ENCODE data around the gene FRMD6.

The FRMD6 gene

GRCh38 chr14:51643140-51643539 lies 8.6 kb upstream of the FRMD6 start:
- H3K27me3 Mint-ChIP-seq (ENCODE audit: low read depth): peaks cover 10% of the 10 kb centered on the region
- no peak for DNase-seq (ENCODE audit: low spot score)
- H3K9me3 Mint-ChIP-seq: no peaks in the 10 kb centered on the region
- no peak overlapping the region for H3K27ac Mint-ChIP-seq
- no peaks in the 10 kb centered on the region for H3K4me1 Mint-ChIP-seq (ENCODE audit: low read depth)
- no peak overlapping the region for H3K4me3 Mint-ChIP-seq
- H3K36me3 Mint-ChIP-seq (ENCODE audit: low read depth): no peaks in the 10 kb centered on the region

GRCh38 chr14:51644217-51644933 lies 7.3 kb upstream of the FRMD6 start:
- Mint-ChIP-seq H3K36me3 (ENCODE audit: low read depth) (no peaks in the 10 kb centered on the region), H3K9me3 (no peaks in the 10 kb centered on the region), H3K4me3 (no peak overlapping the region), H3K27ac (no peak overlapping the region), H3K4me1 (ENCODE audit: low read depth) (peaks cover 2% of the 10 kb centered on the region), H3K27me3 (ENCODE audit: low read depth) (peaks cover 12% of the 10 kb centered on the region)
- DNase-seq (ENCODE audit: low spot score): no peak

GRCh38 chr14:51648296-51648695 lies 3.4 kb upstream of the FRMD6 start:
- H3K27me3 Mint-ChIP-seq (ENCODE audit: low read depth): peaks cover 10% of the 10 kb centered on the region
- H3K4me3 Mint-ChIP-seq: no peak overlapping the region
- DNase-seq (ENCODE audit: low spot score): no peak
- peaks cover 10% of the 10 kb centered on the region for H3K4me1 Mint-ChIP-seq (ENCODE audit: low read depth)
- H3K27ac Mint-ChIP-seq: no peak overlapping the region
- no peaks in the 10 kb centered on the region for H3K36me3 Mint-ChIP-seq (ENCODE audit: low read depth)
- no peaks in the 10 kb centered on the region for H3K9me3 Mint-ChIP-seq

GRCh38 chr14:51650716-51651387 lies 858 bp upstream of the FRMD6 start:
- Mint-ChIP-seq H3K27me3 (ENCODE audit: low read depth) (peaks cover 10% of the 10 kb centered on the region), H3K4me3 (peak overlapping the region; percentile 80), H3K27ac (peak overlapping the region; percentile 80), H3K9me3 (no peaks in the 10 kb centered on the region), H3K36me3 (ENCODE audit: low read depth) (no peaks in the 10 kb centered on the region), H3K4me1 (ENCODE audit: low read depth) (peaks cover 22% of the 10 kb centered on the region)
- DNase-seq (ENCODE audit: low spot score): no peak

- Mint-ChIP-seq H3K4me1 (ENCODE audit: low read depth) (peaks cover 24% of the 10 kb centered on the region), H3K27me3 (ENCODE audit: low read depth) (peaks cover 5% of the 10 kb centered on the region), H3K4me3 (peak overlapping the region; percentile 86)
Measured at GRCh38 chr14:51652168-51653078, 713 bp downstream of the FRMD6 start.

GRCh38 chr14:51653079-51653774 lies 1.5 kb downstream of the FRMD6 start:
- Mint-ChIP-seq H3K9me3 (no peaks in the 10 kb centered on the region), H3K27ac (peak overlapping the region; percentile 42)

More at GRCh38 chr14:51652168-51653078, 713 bp downstream of the FRMD6 start:
- peak overlapping the region; percentile 63 for H3K27ac Mint-ChIP-seq
- no peaks in the 10 kb centered on the region for H3K36me3 Mint-ChIP-seq (ENCODE audit: low read depth)
- H3K9me3 Mint-ChIP-seq: no peaks in the 10 kb centered on the region
- DNase-seq (ENCODE audit: low spot score): no peak

GRCh38 chr14:51653775-51654532 lies 2.2 kb downstream of the FRMD6 start:
- Mint-ChIP-seq H3K27me3 (ENCODE audit: low read depth) (no peaks in the 10 kb centered on the region), H3K36me3 (ENCODE audit: low read depth) (no peaks in the 10 kb centered on the region), H3K4me3 (peak overlapping the region; percentile 86), H3K9me3 (no peaks in the 10 kb centered on the region), H3K27ac (no peak overlapping the region), H3K4me1 (ENCODE audit: low read depth) (peaks cover 27% of the 10 kb centered on the region)
- no peak for DNase-seq (ENCODE audit: low spot score)

More at GRCh38 chr14:51653079-51653774, 1.5 kb downstream of the FRMD6 start:
- DNase-seq (ENCODE audit: low spot score): no peak
- peaks cover 4% of the 10 kb centered on the region for H3K27me3 Mint-ChIP-seq (ENCODE audit: low read depth)
- no peaks in the 10 kb centered on the region for H3K36me3 Mint-ChIP-seq (ENCODE audit: low read depth)
- H3K4me3 Mint-ChIP-seq: peak overlapping the region; percentile 86
- peaks cover 25% of the 10 kb centered on the region for H3K4me1 Mint-ChIP-seq (ENCODE audit: low read depth)

- Mint-ChIP-seq H3K4me3 (no peak overlapping the region), H3K9me3 (no peaks in the 10 kb centered on the region), H3K36me3 (ENCODE audit: low read depth) (no peaks in the 10 kb centered on the region), H3K4me1 (ENCODE audit: low read depth) (peaks cover 27% of the 10 kb centered on the region), H3K27me3 (ENCODE audit: low read depth) (no peaks in the 10 kb centered on the region), H3K27ac (no peak overlapping the region)
- no peak for DNase-seq (ENCODE audit: low spot score)
Measured at GRCh38 chr14:51654533-51654845, 2.8 kb downstream of the FRMD6 start.

- no peak overlapping the region for H3K4me3 Mint-ChIP-seq
- H3K27ac Mint-ChIP-seq: no peak overlapping the region
- peaks cover 24% of the 10 kb centered on the region for H3K4me1 Mint-ChIP-seq (ENCODE audit: low read depth)
- no peaks in the 10 kb centered on the region for H3K36me3 Mint-ChIP-seq (ENCODE audit: low read depth)
- no peaks in the 10 kb centered on the region for H3K9me3 Mint-ChIP-seq
- H3K27me3 Mint-ChIP-seq (ENCODE audit: low read depth): peaks cover 4% of the 10 kb centered on the region
- DNase-seq (ENCODE audit: low spot score): no peak
Measured at GRCh38 chr14:51657762-51658161, 6.1 kb downstream of the FRMD6 start.

- Mint-ChIP-seq H3K4me1 (ENCODE audit: low read depth) (peaks cover 16% of the 10 kb centered on the region), H3K9me3 (no peaks in the 10 kb centered on the region), H3K27ac (no peak overlapping the region), H3K36me3 (ENCODE audit: low read depth) (no peaks in the 10 kb centered on the region), H3K27me3 (ENCODE audit: low read depth) (peaks cover 4% of the 10 kb centered on the region), H3K4me3 (no peak overlapping the region)
- DNase-seq (ENCODE audit: low spot score): no peak
Measured at GRCh38 chr14:51658441-51659173, 6.9 kb downstream of the FRMD6 start.

- Mint-ChIP-seq H3K4me1 (ENCODE audit: low read depth) (peaks cover 7% of the 10 kb centered on the region), H3K27ac (no peak overlapping the region), H3K27me3 (ENCODE audit: low read depth) (peaks cover 4% of the 10 kb centered on the region), H3K9me3 (no peaks in the 10 kb centered on the region), H3K4me3 (no peak overlapping the region), H3K36me3 (ENCODE audit: low read depth) (no peaks in the 10 kb centered on the region)
- DNase-seq (ENCODE audit: low spot score): no peak
Measured at GRCh38 chr14:51660741-51661140, 9.0 kb downstream of the FRMD6 start.

- Mint-ChIP-seq H3K36me3 (ENCODE audit: low read depth) (no peaks in the 10 kb centered on the region), H3K27ac (no peak overlapping the region), H3K27me3 (ENCODE audit: low read depth) (peaks cover 4% of the 10 kb centered on the region), H3K9me3 (no peaks in the 10 kb centered on the region), H3K4me1 (ENCODE audit: low read depth) (peaks cover 7% of the 10 kb centered on the region), H3K4me3 (no peak overlapping the region)
- DNase-seq (ENCODE audit: low spot score): no peak
Measured at GRCh38 chr14:51661504-51661903, 9.8 kb downstream of the FRMD6 start.

Data from T-helper 2 cell treated with Interferon-gamma antibody and Interleukin-4, amounts not matched to agents 5 μg/mL and 100 μg/mL, for 36 hours (primary cell).